ENCODE measurements around the gene ARHGEF4. TPM values are rescaled to one million over a fixed set of nuclear protein-coding genes. Genes with fewer than 3 reads are reported as not detected.

Gene ARHGEF4
- 57.8 TPM for total RNA-seq

GRCh38 chr2:130836501-130837174, at the start of gene ARHGEF4:
ARHGEF4 (plus strand) TSS chr2:130836914; CDS start chr2:130836954, 40 bp downstream.

DNA sequence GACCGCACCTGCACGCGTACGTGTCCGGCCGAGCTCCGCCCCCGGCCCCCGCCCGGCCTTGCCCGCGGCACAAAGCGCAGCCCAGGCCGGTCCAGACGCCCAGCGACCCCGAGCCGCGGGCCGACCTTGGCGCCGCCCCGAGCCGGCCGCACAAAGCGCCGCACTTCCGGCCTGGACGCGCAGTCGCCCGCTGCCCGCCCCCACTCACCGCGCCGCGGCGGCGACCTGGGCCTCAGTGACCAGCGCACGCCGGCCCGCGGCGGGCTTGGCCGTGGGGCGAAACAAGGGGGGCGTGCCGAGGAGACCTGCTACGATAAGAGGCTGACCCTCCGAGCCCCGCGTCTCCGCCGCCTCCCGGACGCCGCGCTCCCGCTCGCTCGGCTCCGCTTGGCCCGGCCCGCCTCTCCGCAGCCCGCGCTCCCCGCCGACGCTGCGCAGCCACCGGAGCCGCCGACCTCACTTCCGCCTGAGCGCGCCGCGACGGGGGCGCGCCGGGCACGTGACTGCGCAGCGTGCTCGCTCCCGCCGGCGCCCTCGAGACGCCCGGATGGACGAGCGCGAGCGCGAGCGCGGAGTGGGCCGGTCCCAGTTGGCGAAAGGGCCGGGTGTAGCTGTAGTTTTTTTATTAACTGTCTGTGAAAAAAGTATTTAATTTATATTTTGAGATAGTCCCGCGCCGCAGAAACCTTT, 256.4 kb downstream of the ARHGEF4 start, which contains the start of gene FAM168B:
Gene FAM168B, minus strand, starts transcription at position 455 of the 690 bp plus-strand sequence. CDS start 10,814 bp downstream, outside the sequence.

Other genes starting within 250 kb of the ARHGEF4 start
- 0.55 TPM for gene CFC1, start 237.3 kb upstream of the ARHGEF4 start, total RNA-seq
- 0.71 TPM for gene POTEJ, start 225.5 kb upstream of the ARHGEF4 start, total RNA-seq
- gene GPR148, start 107.8 kb upstream of the ARHGEF4 start, total RNA-seq = not detected
- 11.8 TPM for gene AMER3, start 81.4 kb upstream of the ARHGEF4 start, total RNA-seq

Data from camera-type eye (tissue), 1 donor.